SU-DHL-6 (cell line): ENCODE results near the gene UBALD2.

ENCODE experiments used
- EZH2phosphoT487 ChIP-seq: fragments of 200-600 bp; sonication (generic), shearing (Covaris generic); conservative IDR thresholded peaks from 2 replicates; pipeline ENCODE4 v1.6.1; 2018; ENCODE audit warnings: mild to moderate bottlenecking, antibody characterized with exemption, low read length, moderate library complexity, mixed read lengths
- TF ChIP-seq, protein P1 (sequence below): fragments of 200-600 bp; sonication (generic); IDR thresholded peaks from one replicate; pipeline ENCODE4 v1.5.1; 2017; ENCODE audit warnings: antibody characterized with exemption, mild to moderate bottlenecking, low read length, moderate library complexity; ENCODE audit not compliant: insufficient read depth, poor library complexity, severe bottlenecking

DNA sequence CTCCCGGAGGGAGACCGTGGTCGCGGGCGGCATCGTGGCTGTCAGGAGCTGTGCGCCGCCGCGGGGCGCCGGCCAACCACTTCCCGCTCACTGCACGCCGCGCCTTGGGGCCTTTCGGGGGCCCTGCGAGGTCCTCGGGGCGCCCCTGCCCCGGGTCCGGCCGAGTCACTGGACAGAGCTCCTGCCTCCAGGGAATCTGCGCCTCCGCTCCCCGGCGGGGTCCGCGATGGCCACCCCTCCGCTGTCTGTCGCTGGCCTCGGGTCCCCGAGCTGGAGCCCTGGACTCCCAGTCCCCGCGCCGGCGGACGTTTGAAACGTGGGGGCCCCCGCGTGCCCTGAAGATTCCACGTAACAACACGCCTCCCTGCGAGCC is 42.8 kb downstream of the UBALD2 start, which contains the start of gene QRICH2:
- TF ChIP-seq, protein P1, sequence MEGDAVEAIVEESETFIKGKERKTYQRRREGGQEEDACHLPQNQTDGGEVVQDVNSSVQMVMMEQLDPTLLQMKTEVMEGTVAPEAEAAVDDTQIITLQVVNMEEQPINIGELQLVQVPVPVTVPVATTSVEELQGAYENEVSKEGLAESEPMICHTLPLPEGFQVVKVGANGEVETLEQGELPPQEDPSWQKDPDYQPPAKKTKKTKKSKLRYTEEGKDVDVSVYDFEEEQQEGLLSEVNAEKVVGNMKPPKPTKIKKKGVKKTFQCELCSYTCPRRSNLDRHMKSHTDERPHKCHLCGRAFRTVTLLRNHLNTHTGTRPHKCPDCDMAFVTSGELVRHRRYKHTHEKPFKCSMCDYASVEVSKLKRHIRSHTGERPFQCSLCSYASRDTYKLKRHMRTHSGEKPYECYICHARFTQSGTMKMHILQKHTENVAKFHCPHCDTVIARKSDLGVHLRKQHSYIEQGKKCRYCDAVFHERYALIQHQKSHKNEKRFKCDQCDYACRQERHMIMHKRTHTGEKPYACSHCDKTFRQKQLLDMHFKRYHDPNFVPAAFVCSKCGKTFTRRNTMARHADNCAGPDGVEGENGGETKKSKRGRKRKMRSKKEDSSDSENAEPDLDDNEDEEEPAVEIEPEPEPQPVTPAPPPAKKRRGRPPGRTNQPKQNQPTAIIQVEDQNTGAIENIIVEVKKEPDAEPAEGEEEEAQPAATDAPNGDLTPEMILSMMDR, result no peak
- no peak for TF ChIP-seq EZH2phosphoT487
